Measurements from ENCODE around the gene SLC36A1. TPM values are rescaled to one million over a fixed set of nuclear protein-coding genes. Genes with fewer than 3 reads are reported as not detected.
"Not testable (repeated sequence)": the region's sequence is repeated elsewhere in the genome, so short reads cannot be mapped to it uniquely, and the experiment has no call there.

Gene SLC36A1
- polyA plus RNA-seq, 5 donors, result 3.7 to 6.6 (median 5.2) TPM

- DNase-seq, result no peak
Measured at GRCh38 chr5:151480384-151481293, 33.2 kb downstream of the SLC36A1 start.

- no peak for DNase-seq
Measured at GRCh38 chr5:151483176-151483575, 35.8 kb downstream of the SLC36A1 start.

- no peak for DNase-seq
Measured at GRCh38 chr5:151483647-151484046, 36.2 kb downstream of the SLC36A1 start.

- no peak for DNase-seq
Measured at GRCh38 chr5:151487544-151487943, 40.1 kb downstream of the SLC36A1 start.

GRCh38 chr5:151490627-151491026, 43.2 kb downstream of the SLC36A1 start:
- no peak for DNase-seq

GRCh38 chr5:151491062-151491461, 43.7 kb downstream of the SLC36A1 start:
- no peak for DNase-seq

GRCh38 chr5:151492729-151493128, 45.3 kb downstream of the SLC36A1 start:
- DNase-seq, result no peak

- DNase-seq, result no peak
Measured at GRCh38 chr5:151493665-151494064, 46.3 kb downstream of the SLC36A1 start.

GRCh38 chr5:151495320-151495719, 47.9 kb downstream of the SLC36A1 start:
- no peak for DNase-seq

- DNase-seq, result no peak
Measured at GRCh38 chr5:151496041-151496484, 48.7 kb downstream of the SLC36A1 start.

GRCh38 chr5:151497391-151498002, 50.1 kb downstream of the SLC36A1 start:
- DNase-seq, result no peak

- no peak for DNase-seq
Measured at GRCh38 chr5:151498395-151499155, 51.2 kb downstream of the SLC36A1 start.

GRCh38 chr5:151499501-151500035, 52.2 kb downstream of the SLC36A1 start:
- peak in 1 of 2 donors; percentile 27 for DNase-seq

GRCh38 chr5:151504006-151504405, 56.6 kb downstream of the SLC36A1 start:
- DNase-seq, result no peak

GRCh38 chr5:151508308-151508707, 60.9 kb downstream of the SLC36A1 start:
- not testable (repeated sequence) for DNase-seq

GRCh38 chr5:151509231-151509630, 61.8 kb downstream of the SLC36A1 start:
- no peak for DNase-seq

GRCh38 chr5:151509836-151510235, 62.4 kb downstream of the SLC36A1 start:
- DNase-seq, result no peak

- DNase-seq, result no peak
Measured at GRCh38 chr5:151517122-151517920, 69.9 kb downstream of the SLC36A1 start.

GRCh38 chr5:151520294-151520693, 72.9 kb downstream of the SLC36A1 start:
- no peak for DNase-seq

- no peak for DNase-seq
Measured at GRCh38 chr5:151522226-151522625, 74.8 kb downstream of the SLC36A1 start.

- DNase-seq, result no peak
Measured at GRCh38 chr5:151523335-151523734, 75.9 kb downstream of the SLC36A1 start.
